ENCODE measurements around the gene NCKAP5.
A peak's percentile ranks its signal among the peaks of the same experiment; 100 is the strongest.

NCKAP5 gene

DNA sequence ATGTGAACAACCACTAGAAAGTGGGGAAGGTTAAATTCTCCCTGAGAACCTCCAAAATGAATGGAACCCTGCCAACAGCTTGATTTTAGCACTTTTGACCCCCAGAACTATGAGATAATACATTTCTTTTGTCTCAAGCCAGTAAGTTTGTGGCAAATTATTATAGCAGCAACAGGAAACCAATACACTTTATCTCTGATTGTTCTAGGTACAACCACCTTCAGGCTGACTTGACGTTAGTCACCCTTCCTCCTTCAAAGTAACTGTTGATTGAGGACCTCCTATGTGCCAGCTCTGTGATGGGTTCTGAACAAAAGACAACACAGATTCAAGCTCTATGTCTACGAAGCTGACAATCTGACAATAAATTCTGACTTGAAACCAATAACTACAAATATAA lies 318.9 kb downstream of the NCKAP5 start:
- H3K4me1 ChIP-seq (ENCODE audit: control insufficient read depth in 1 of 2, insufficient read depth in 2 of 2, low read length in 2 of 2), result no peaks in the 10 kb centered on the region
- no peak for DNase-seq
- H2AK5ac ChIP-seq (ENCODE audit: low read length), result no peak overlapping the region
- no peak overlapping the region for H4K12ac ChIP-seq (ENCODE audit: low read depth, low read length)
- no peak overlapping the region for H3K27ac ChIP-seq (ENCODE audit: low read depth, low read length)
- no peaks in the 10 kb centered on the region for H3K9me3 ChIP-seq (ENCODE audit: insufficient read depth, low read depth, low read length)
- H3K36me3 ChIP-seq (ENCODE audit: control insufficient read depth in 1 of 2, insufficient read depth in 2 of 2, low read length in 2 of 2), result no peaks in the 10 kb centered on the region
- no peak overlapping the region for H4K8ac ChIP-seq (ENCODE audit: low read depth, low read length)
- no peak overlapping the region for H2BK5ac ChIP-seq (ENCODE audit: low read depth, low read length, poor library complexity)
- H2AFZ ChIP-seq (ENCODE audit: insufficient read depth, low read length, poor library complexity), result no peak overlapping the region
- no peaks in the 10 kb centered on the region for H3K79me1 ChIP-seq (ENCODE audit: low read length)
- no peak overlapping the region for H3K4ac ChIP-seq (ENCODE audit: low read depth, low read length)
- H2BK120ac ChIP-seq (ENCODE audit: insufficient read depth, low read length, poor library complexity), result no peak overlapping the region
- H4K91ac ChIP-seq (ENCODE audit: low read depth, low read length), result no peak overlapping the region
- no peak overlapping the region for H3K9ac ChIP-seq (ENCODE audit: low read length)
- no peak overlapping the region for H3K18ac ChIP-seq (ENCODE audit: low read length)
- no peaks in the 10 kb centered on the region for H3K27me3 ChIP-seq (ENCODE audit: insufficient read depth, low read length)
- no peak overlapping the region for H2BK12ac ChIP-seq (ENCODE audit: low read length)
- no peak overlapping the region for H3K23ac ChIP-seq (ENCODE audit: low read length)
- no peaks in the 10 kb centered on the region for H3K79me2 ChIP-seq (ENCODE audit: control insufficient read depth, insufficient read depth, low read length, poor library complexity)
- H3K4me3 ChIP-seq (ENCODE audit: low read depth, low read length), result no peak overlapping the region
- no peak overlapping the region for H3K4me2 ChIP-seq (ENCODE audit: low read length)
- no peak overlapping the region for H3K14ac ChIP-seq (ENCODE audit: low read length)
- WGBS (ENCODE audit: extremely low coverage, insufficient coverage, insufficient read length), result no CpG with 5 or more reads among the region's 2 CpGs

- no peak overlapping the region for H4K91ac ChIP-seq (ENCODE audit: low read depth, low read length)
- H2AFZ ChIP-seq (ENCODE audit: insufficient read depth, low read length, poor library complexity), result no peak overlapping the region
- H2BK120ac ChIP-seq (ENCODE audit: insufficient read depth, low read length, poor library complexity), result no peak overlapping the region
- H3K79me2 ChIP-seq (ENCODE audit: control insufficient read depth, insufficient read depth, low read length, poor library complexity), result no peaks in the 10 kb centered on the region
- no peaks in the 10 kb centered on the region for H3K9me3 ChIP-seq (ENCODE audit: insufficient read depth, low read depth, low read length)
- no peak overlapping the region for H3K23ac ChIP-seq (ENCODE audit: low read length)
- H3K4me2 ChIP-seq (ENCODE audit: low read length), result no peak overlapping the region
- H3K18ac ChIP-seq (ENCODE audit: low read length), result no peak overlapping the region
- H3K27me3 ChIP-seq (ENCODE audit: insufficient read depth, low read length), result no peaks in the 10 kb centered on the region
- no CpG with 5 or more reads among the region's 4 CpGs for WGBS (ENCODE audit: extremely low coverage, insufficient coverage, insufficient read length)
- no peaks in the 10 kb centered on the region for H3K79me1 ChIP-seq (ENCODE audit: low read length)
- no peak overlapping the region for H3K9ac ChIP-seq (ENCODE audit: low read length)
- no peak for DNase-seq
- no peak overlapping the region for H3K4ac ChIP-seq (ENCODE audit: low read depth, low read length)
- no peaks in the 10 kb centered on the region for H3K36me3 ChIP-seq (ENCODE audit: control insufficient read depth in 1 of 2, insufficient read depth in 2 of 2, low read length in 2 of 2)
- no peak overlapping the region for H3K27ac ChIP-seq (ENCODE audit: low read depth, low read length)
- H4K12ac ChIP-seq (ENCODE audit: low read depth, low read length), result no peak overlapping the region
- no peak overlapping the region for H3K14ac ChIP-seq (ENCODE audit: low read length)
- H2BK5ac ChIP-seq (ENCODE audit: low read depth, low read length, poor library complexity), result no peak overlapping the region
- H3K4me3 ChIP-seq (ENCODE audit: low read depth, low read length), result no peak overlapping the region
- no peak overlapping the region for H2AK5ac ChIP-seq (ENCODE audit: low read length)
- H2BK12ac ChIP-seq (ENCODE audit: low read length), result no peak overlapping the region
- H4K8ac ChIP-seq (ENCODE audit: low read depth, low read length), result no peak overlapping the region
- H3K4me1 ChIP-seq (ENCODE audit: control insufficient read depth in 1 of 2, insufficient read depth in 2 of 2, low read length in 2 of 2), result no peaks in the 10 kb centered on the region
Observed at GRCh38 chr2:133248264-133248663, 320.0 kb downstream of the NCKAP5 start.

GRCh38 chr2:133247631-133248030 lies 320.6 kb downstream of the NCKAP5 start:
- Histone ChIP-seq H2BK12ac (ENCODE audit: low read length) (no peak overlapping the region), H3K14ac (ENCODE audit: low read length) (no peak overlapping the region), H3K23ac (ENCODE audit: low read length) (no peak overlapping the region), H3K4me2 (ENCODE audit: low read length) (no peak overlapping the region), H2AK5ac (ENCODE audit: low read length) (no peak overlapping the region), H3K9ac (ENCODE audit: low read length) (no peak overlapping the region), H3K27me3 (ENCODE audit: insufficient read depth, low read length) (no peaks in the 10 kb centered on the region), H3K36me3 (ENCODE audit: control insufficient read depth in 1 of 2, insufficient read depth in 2 of 2, low read length in 2 of 2) (no peaks in the 10 kb centered on the region), H4K91ac (ENCODE audit: low read depth, low read length) (no peak overlapping the region), H2BK5ac (ENCODE audit: low read depth, low read length, poor library complexity) (no peak overlapping the region), H3K4ac (ENCODE audit: low read depth, low read length) (no peak overlapping the region), H3K27ac (ENCODE audit: low read depth, low read length) (no peak overlapping the region), H4K8ac (ENCODE audit: low read depth, low read length) (no peak overlapping the region), H3K4me3 (ENCODE audit: low read depth, low read length) (no peak overlapping the region), H2AFZ (ENCODE audit: insufficient read depth, low read length, poor library complexity) (no peak overlapping the region), H2BK120ac (ENCODE audit: insufficient read depth, low read length, poor library complexity) (no peak overlapping the region), H3K4me1 (ENCODE audit: control insufficient read depth in 1 of 2, insufficient read depth in 2 of 2, low read length in 2 of 2) (no peaks in the 10 kb centered on the region), H3K9me3 (ENCODE audit: insufficient read depth, low read depth, low read length) (no peaks in the 10 kb centered on the region), H4K12ac (ENCODE audit: low read depth, low read length) (no peak overlapping the region), H3K79me1 (ENCODE audit: low read length) (no peaks in the 10 kb centered on the region), H3K18ac (ENCODE audit: low read length) (no peak overlapping the region), H3K79me2 (ENCODE audit: control insufficient read depth, insufficient read depth, low read length, poor library complexity) (no peaks in the 10 kb centered on the region)
- no CpG with 5 or more reads among the region's 2 CpGs for WGBS (ENCODE audit: extremely low coverage, insufficient coverage, insufficient read length)
- DNase-seq, result peak in 1 of 2 donors; percentile 1

DNA sequence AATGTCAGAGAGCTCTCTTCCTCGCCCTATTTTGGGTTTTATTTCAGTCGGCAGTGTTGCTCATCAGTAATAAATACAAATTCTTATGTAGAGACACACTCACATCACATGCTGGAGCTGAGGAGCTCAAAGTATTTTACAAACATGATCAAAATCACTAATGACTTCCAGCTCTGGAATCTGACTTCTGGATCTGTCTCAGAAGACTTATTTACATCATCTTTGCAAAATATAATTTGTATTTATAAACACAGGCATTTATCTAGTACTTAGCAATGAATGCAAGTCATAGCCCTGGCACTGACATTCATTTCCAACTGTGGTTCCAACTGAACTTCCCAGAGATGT lies 327.1 kb downstream of the NCKAP5 start:
- peak in 1 of 2 donors; percentile 18 for DNase-seq
- H3K27me3 ChIP-seq (ENCODE audit: insufficient read depth, low read length), result no peaks in the 10 kb centered on the region
- no peak overlapping the region for H2BK120ac ChIP-seq (ENCODE audit: insufficient read depth, low read length, poor library complexity)
- H3K79me1 ChIP-seq (ENCODE audit: low read length), result no peaks in the 10 kb centered on the region
- no peaks in the 10 kb centered on the region for H3K9me3 ChIP-seq (ENCODE audit: insufficient read depth, low read depth, low read length)
- no peak overlapping the region for H3K4me2 ChIP-seq (ENCODE audit: low read length)
- H3K27ac ChIP-seq (ENCODE audit: low read depth, low read length), result no peak overlapping the region
- no CpG with 5 or more reads among the region's 2 CpGs for WGBS (ENCODE audit: extremely low coverage, insufficient coverage, insufficient read length)
- no peak overlapping the region for H3K23ac ChIP-seq (ENCODE audit: low read length)
- H4K91ac ChIP-seq (ENCODE audit: low read depth, low read length), result no peak overlapping the region
- no peak overlapping the region for H4K8ac ChIP-seq (ENCODE audit: low read depth, low read length)
- H2BK12ac ChIP-seq (ENCODE audit: low read length), result no peak overlapping the region
- no peaks in the 10 kb centered on the region for H3K79me2 ChIP-seq (ENCODE audit: control insufficient read depth, insufficient read depth, low read length, poor library complexity)
- no peak overlapping the region for H3K18ac ChIP-seq (ENCODE audit: low read length)
- H3K14ac ChIP-seq (ENCODE audit: low read length), result no peak overlapping the region
- no peak overlapping the region for H4K12ac ChIP-seq (ENCODE audit: low read depth, low read length)
- no peak overlapping the region for H2AFZ ChIP-seq (ENCODE audit: insufficient read depth, low read length, poor library complexity)
- no peak overlapping the region for H2AK5ac ChIP-seq (ENCODE audit: low read length)
- no peak overlapping the region for H3K4me3 ChIP-seq (ENCODE audit: low read depth, low read length)
- no peaks in the 10 kb centered on the region for H3K4me1 ChIP-seq (ENCODE audit: control insufficient read depth in 1 of 2, insufficient read depth in 2 of 2, low read length in 2 of 2)
- H2BK5ac ChIP-seq (ENCODE audit: low read depth, low read length, poor library complexity), result no peak overlapping the region
- no peak overlapping the region for H3K4ac ChIP-seq (ENCODE audit: low read depth, low read length)
- H3K36me3 ChIP-seq (ENCODE audit: control insufficient read depth in 1 of 2, insufficient read depth in 2 of 2, low read length in 2 of 2), result no peaks in the 10 kb centered on the region
- no peak overlapping the region for H3K9ac ChIP-seq (ENCODE audit: low read length)
